Measurements from ENCODE around the gene TMPRSS3. TPM values are rescaled to one million over a fixed set of nuclear protein-coding genes. Genes with fewer than 3 reads are reported as not detected.

Gene TMPRSS3
- total RNA-seq, 2 experiments from 2014 or later, result 123 to 134 TPM

GRCh38 chr21:42377211-42377950 is 18.5 kb downstream of the TMPRSS3 start:
- CTCF ChIA-PET, result interaction anchor here (1.3 to 1.6 kb wide), 2 partner anchors 11 to 39 kb away, joined by 3 to 4 read pairs; no protein-coding TSS in a partner anchor
- DNase-seq (no peak), ATAC-seq (no peak)
- intact Hi-C loops (cut with micrococcal nuclease), result no loop called here
- peaks cover 72% of the 10 kb centered on the region for H3K36me3 Mint-ChIP-seq (ENCODE audit: low read depth)
- H3K27ac Mint-ChIP-seq, result no peak overlapping the region
- peaks cover 2% of the 10 kb centered on the region for H3K9me3 Mint-ChIP-seq
- peaks cover 36% of the 10 kb centered on the region for H3K4me1 Mint-ChIP-seq (ENCODE audit: low read depth)
- POLR2A ChIA-PET, result interaction anchor here (1.0 to 1.7 kb wide), 5 partner anchors 9 to 27 kb away, joined by 3 to 6 read pairs (median 4); no protein-coding TSS in a partner anchor
- TF ChIP-seq CTCF (IDR thresholded peaks at IDR 0.05), result no peak
- H3K27me3 Mint-ChIP-seq, result no peaks in the 10 kb centered on the region
- H3K4me3 Mint-ChIP-seq, result no peak overlapping the region

GRCh38 chr21:42376338-42376982 is 19.4 kb downstream of the TMPRSS3 start:
- Mint-ChIP-seq H3K9me3 (no peaks in the 10 kb centered on the region), H3K27me3 (no peaks in the 10 kb centered on the region), H3K36me3 (ENCODE audit: low read depth) (peaks cover 71% of the 10 kb centered on the region), H3K27ac (no peak overlapping the region), H3K4me3 (no peak overlapping the region), H3K4me1 (ENCODE audit: low read depth) (peaks cover 39% of the 10 kb centered on the region)
- intact Hi-C loops (cut with micrococcal nuclease), result no loop called here
- no peak for ATAC-seq
- TF ChIP-seq CTCF (IDR thresholded peaks at IDR 0.05), result no peak
- POLR2A ChIA-PET, result interaction anchor here (0.6 to 1.7 kb wide), 4 partner anchors 9 to 57 kb away, joined by 3 to 4 read pairs (median 3); partner anchors contain the start of gene TFF1
- no peak for DNase-seq
- CTCF ChIA-PET, result interaction anchor here (1.6 kb wide), 1 partner anchor 12 kb away, joined by 3 read pairs; no protein-coding TSS in a partner anchor

GRCh38 chr21:42375966-42376337 is 19.9 kb downstream of the TMPRSS3 start:
- POLR2A ChIA-PET, result interaction anchor here (0.6 to 1.7 kb wide), 6 partner anchors 8 to 58 kb away, joined by 3 to 5 read pairs (median 4); partner anchors contain the start of genes TFF1 and UBASH3A

GRCh38 chr21:42375506-42375905 is 20.3 kb downstream of the TMPRSS3 start:
- H3K9me3 Mint-ChIP-seq, result no peaks in the 10 kb centered on the region
- H3K27ac Mint-ChIP-seq, result peak overlapping the region; percentile 86
- peaks cover 45% of the 10 kb centered on the region for H3K4me1 Mint-ChIP-seq (ENCODE audit: low read depth)
- peak overlapping the region; percentile 15 for H3K4me3 Mint-ChIP-seq
- ATAC-seq, result no peak
- POLR2A ChIA-PET, result interaction anchor here (0.8 to 3.2 kb wide), 10 partner anchors 8 to 59 kb away, joined by 3 to 10 read pairs (median 4); partner anchors contain the start of genes TFF1 and UBASH3A
- no peak for DNase-seq
- H3K27me3 Mint-ChIP-seq, result no peaks in the 10 kb centered on the region
- CTCF ChIA-PET, result interaction anchor here (3.2 kb wide), 1 partner anchor 30 kb away, joined by 7 read pairs; no protein-coding TSS in a partner anchor
- intact Hi-C loops (cut with micrococcal nuclease), result no loop called here
- TF ChIP-seq CTCF (IDR thresholded peaks at IDR 0.05), result no peak
- H3K36me3 Mint-ChIP-seq (ENCODE audit: low read depth), result peaks cover 71% of the 10 kb centered on the region

More at GRCh38 chr21:42375966-42376337, 19.9 kb downstream of the TMPRSS3 start:
- Mint-ChIP-seq H3K27ac (no peak overlapping the region), H3K4me3 (no peak overlapping the region), H3K4me1 (ENCODE audit: low read depth) (peaks cover 42% of the 10 kb centered on the region), H3K9me3 (no peaks in the 10 kb centered on the region), H3K27me3 (no peaks in the 10 kb centered on the region), H3K36me3 (ENCODE audit: low read depth) (peaks cover 71% of the 10 kb centered on the region)
- no peak for TF ChIP-seq CTCF (IDR thresholded peaks at IDR 0.05)
- no peak for ATAC-seq
- DNase-seq, result no peak
- intact Hi-C loops (cut with micrococcal nuclease), result no loop called here
- CTCF ChIA-PET, result no interaction called here
